Measurements from ENCODE around the gene CUL2. TPM values are rescaled to one million over a fixed set of nuclear protein-coding genes. Genes with fewer than 3 reads are reported as not detected.

CUL2 gene
- total RNA-seq, 1 donor, result 41.9 TPM

Small RNA genes within 50 kb of the gene (small RNA-seq; reads per million reads assigned to genes)
- gene MIR3611, result 0.66 reads per million
- gene RNU7-77P, result not detected

Other genes starting within 250 kb of the CUL2 start
- gene CREM, start 36.5 kb upstream of the CUL2 start, total RNA-seq, result 26.7 and 33.7 TPM in 2 replicates
- gene CCNY, start 246.2 kb upstream of the CUL2 start, total RNA-seq, result 35.0 and 36.7 TPM in 2 replicates

All from fibroblast of villous mesenchyme (primary cell).